ENCODE data around the gene ZNF566. TPM values are rescaled to one million over a fixed set of nuclear protein-coding genes. Genes with fewer than 3 reads are reported as not detected.
A peak's percentile ranks its signal among the peaks of the same experiment; 100 is the strongest.
"Not testable (repeated sequence)": the region's sequence is repeated elsewhere in the genome, so short reads cannot be mapped to it uniquely, and the experiment has no call there.

ZNF566 gene
- total RNA-seq, 1 donor from 2014 or later = 29.5 TPM

DNA sequence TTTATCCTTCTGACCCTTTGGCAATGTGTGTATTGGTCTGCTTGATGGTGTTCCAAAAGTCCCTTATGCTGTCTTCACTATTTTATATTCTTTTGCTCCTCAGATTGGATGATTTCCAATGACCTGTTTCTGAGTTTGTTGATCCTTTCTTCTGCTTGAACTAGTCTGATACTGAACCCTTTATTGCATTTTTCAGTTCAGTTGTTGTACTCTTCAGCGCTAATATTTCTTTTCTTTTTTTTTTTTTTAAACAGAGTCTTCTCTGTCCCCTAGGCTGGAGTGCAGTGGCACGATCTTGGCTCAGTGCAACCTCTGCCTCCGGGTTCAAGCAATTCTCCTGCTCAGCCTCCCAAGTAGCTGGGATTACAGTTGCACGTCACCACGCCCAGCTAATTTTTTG lies 12.6 kb upstream of the ZNF566 start:
- H3K27me3 ChIP-seq = no peaks in the 10 kb centered on the region
- H2AFZ ChIP-seq (replicated peaks) = no peak overlapping the region
- Mint-ChIP-seq H3K36me3 (peaks cover 2% of the 10 kb centered on the region), H3K4me1 (no peaks in the 10 kb centered on the region), H3K9me3 (peaks cover 53% of the 10 kb centered on the region), H3K27ac (no peak overlapping the region), H3K4me3 (no peak overlapping the region), H3K27me3 (ENCODE audit: insufficient read depth, low read depth) (peaks cover 5% of the 10 kb centered on the region)
- H3K9me3 ChIP-seq (ENCODE audit: low read depth) = no peaks in the 10 kb centered on the region
- no peaks in the 10 kb centered on the region for H3F3A ChIP-seq (ENCODE audit: low read depth)
- H3K4me3 ChIP-seq = no peak overlapping the region
- H3K79me2 ChIP-seq (ENCODE audit: low read depth) = no peaks in the 10 kb centered on the region
- no peak for DNase-seq (ENCODE audit: low spot score)
- H3K4me1 ChIP-seq = no peaks in the 10 kb centered on the region
- H3K9ac ChIP-seq = no peak overlapping the region
- no peaks in the 10 kb centered on the region for H3K36me3 ChIP-seq
- no peaks in the 10 kb centered on the region for H4K20me1 ChIP-seq (ENCODE audit: low read depth)
- no peak overlapping the region for H3K27ac ChIP-seq
- TF ChIP-seq, protein P1, sequence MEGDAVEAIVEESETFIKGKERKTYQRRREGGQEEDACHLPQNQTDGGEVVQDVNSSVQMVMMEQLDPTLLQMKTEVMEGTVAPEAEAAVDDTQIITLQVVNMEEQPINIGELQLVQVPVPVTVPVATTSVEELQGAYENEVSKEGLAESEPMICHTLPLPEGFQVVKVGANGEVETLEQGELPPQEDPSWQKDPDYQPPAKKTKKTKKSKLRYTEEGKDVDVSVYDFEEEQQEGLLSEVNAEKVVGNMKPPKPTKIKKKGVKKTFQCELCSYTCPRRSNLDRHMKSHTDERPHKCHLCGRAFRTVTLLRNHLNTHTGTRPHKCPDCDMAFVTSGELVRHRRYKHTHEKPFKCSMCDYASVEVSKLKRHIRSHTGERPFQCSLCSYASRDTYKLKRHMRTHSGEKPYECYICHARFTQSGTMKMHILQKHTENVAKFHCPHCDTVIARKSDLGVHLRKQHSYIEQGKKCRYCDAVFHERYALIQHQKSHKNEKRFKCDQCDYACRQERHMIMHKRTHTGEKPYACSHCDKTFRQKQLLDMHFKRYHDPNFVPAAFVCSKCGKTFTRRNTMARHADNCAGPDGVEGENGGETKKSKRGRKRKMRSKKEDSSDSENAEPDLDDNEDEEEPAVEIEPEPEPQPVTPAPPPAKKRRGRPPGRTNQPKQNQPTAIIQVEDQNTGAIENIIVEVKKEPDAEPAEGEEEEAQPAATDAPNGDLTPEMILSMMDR (IDR thresholded peaks at IDR 0.05) = no peak
- TF ChIP-seq EZH2phosphoT487 (IDR thresholded peaks at IDR 0.05) (no peak), EZH2 (IDR thresholded peaks at IDR 0.05) (no peak)
- no peak overlapping the region for H3K4me2 ChIP-seq

DNA sequence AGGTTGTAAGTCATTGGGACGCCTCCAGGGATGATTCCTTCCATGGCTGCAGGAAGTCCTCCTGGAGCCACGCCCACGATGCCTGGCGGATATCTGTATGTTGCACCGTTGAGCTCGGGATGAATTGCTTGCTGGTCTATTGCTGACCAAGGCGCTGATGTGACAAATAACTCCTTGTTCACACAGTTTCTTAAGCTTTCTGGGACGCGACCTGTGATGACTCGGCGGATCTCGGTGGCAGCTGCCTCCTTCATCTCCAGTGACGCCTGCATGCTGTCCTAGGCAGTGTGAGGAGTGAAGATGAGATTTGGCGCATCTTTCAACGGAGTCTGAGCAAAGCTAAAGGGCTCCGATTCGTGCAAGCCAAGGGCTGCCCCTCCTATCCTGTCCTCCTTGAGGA lies 7.6 kb upstream of the ZNF566 start:
- Mint-ChIP-seq H3K4me3 (no peak overlapping the region), H3K9me3 (peaks cover 49% of the 10 kb centered on the region), H3K4me1 (no peaks in the 10 kb centered on the region), H3K27ac (no peak overlapping the region), H3K27me3 (ENCODE audit: insufficient read depth, low read depth) (peaks cover 8% of the 10 kb centered on the region), H3K36me3 (peaks cover 5% of the 10 kb centered on the region)
- TF ChIP-seq EZH2phosphoT487 (IDR thresholded peaks at IDR 0.05) = no peak
- TF ChIP-seq EZH2 (IDR thresholded peaks at IDR 0.05) = no peak
- TF ChIP-seq, protein P1 (IDR thresholded peaks at IDR 0.05) = no peak
- Histone ChIP-seq H3K36me3 (no peaks in the 10 kb centered on the region), H3K9ac (no peak overlapping the region), H3K4me2 (no peak overlapping the region), H3K79me2 (ENCODE audit: low read depth) (no peaks in the 10 kb centered on the region), H3K27ac (no peak overlapping the region), H3K27me3 (no peaks in the 10 kb centered on the region), H4K20me1 (ENCODE audit: low read depth) (no peaks in the 10 kb centered on the region), H3K4me3 (no peak overlapping the region), H3K4me1 (no peaks in the 10 kb centered on the region), H3F3A (ENCODE audit: low read depth) (no peaks in the 10 kb centered on the region), H2AFZ (replicated peaks) (no peak overlapping the region), H3K9me3 (ENCODE audit: low read depth) (no peaks in the 10 kb centered on the region)
- no peak for DNase-seq (ENCODE audit: low spot score)

DNA sequence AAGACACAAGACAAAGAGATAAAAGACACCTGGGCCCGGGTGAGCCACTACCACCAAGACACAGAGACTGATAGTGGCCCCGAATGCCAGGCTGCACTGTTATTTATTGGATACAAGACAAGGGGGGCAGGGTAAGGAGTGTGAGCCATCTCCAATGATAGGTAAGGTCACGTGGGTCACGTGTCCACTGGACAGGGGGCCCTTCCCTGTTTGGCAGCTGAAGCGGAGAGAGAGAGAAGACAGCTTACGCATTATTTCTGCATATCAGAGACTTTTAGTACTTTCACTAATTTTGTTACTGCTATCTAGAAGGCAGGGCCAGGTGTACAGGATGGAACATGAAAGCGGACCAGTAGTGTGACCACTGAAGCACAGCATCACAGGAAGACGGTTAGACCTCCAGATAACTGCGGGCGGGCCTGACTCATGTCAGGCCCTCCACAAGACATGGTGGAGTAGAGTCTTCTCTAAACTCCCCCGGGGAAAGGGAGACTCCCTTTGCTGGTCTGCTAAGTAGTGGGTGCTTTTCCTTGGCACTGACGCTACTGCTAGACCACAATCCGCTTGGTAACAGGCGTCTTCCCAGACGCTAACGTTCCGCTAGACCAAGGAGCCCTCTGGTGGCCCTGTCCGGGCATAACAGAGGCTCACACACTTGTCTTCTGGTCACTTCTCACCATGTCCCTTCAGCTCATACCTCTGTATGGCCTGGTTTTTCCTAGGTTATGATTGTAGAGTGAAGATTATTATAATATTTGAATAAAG lies 3.5 kb upstream of the ZNF566 start:
- H3K4me3 ChIP-seq; H3K9ac ChIP-seq; H3K36me3 ChIP-seq; H4K20me1 ChIP-seq (ENCODE audit: low read depth); H2AFZ ChIP-seq (replicated peaks); H3K27me3 ChIP-seq; H3K9me3 ChIP-seq (ENCODE audit: low read depth); H3K4me1 ChIP-seq; H3F3A ChIP-seq (ENCODE audit: low read depth); H3K4me3 Mint-ChIP-seq; H3K27ac ChIP-seq; H3K4me2 ChIP-seq; H3K27ac Mint-ChIP-seq: not testable (repeated sequence)
- H3K79me2 ChIP-seq (ENCODE audit: low read depth) = peaks cover 13% of the 10 kb centered on the region
- peak; percentile 67 for DNase-seq (ENCODE audit: low spot score)
- H3K27me3 Mint-ChIP-seq (ENCODE audit: insufficient read depth, low read depth) = peaks cover 14% of the 10 kb centered on the region
- peaks cover 56% of the 10 kb centered on the region for H3K9me3 Mint-ChIP-seq
- TF ChIP-seq, protein P1 (IDR thresholded peaks at IDR 0.05) = peak; percentile 63
- peaks cover 14% of the 10 kb centered on the region for H3K36me3 Mint-ChIP-seq
- peaks cover 10% of the 10 kb centered on the region for H3K4me1 Mint-ChIP-seq

DNA sequence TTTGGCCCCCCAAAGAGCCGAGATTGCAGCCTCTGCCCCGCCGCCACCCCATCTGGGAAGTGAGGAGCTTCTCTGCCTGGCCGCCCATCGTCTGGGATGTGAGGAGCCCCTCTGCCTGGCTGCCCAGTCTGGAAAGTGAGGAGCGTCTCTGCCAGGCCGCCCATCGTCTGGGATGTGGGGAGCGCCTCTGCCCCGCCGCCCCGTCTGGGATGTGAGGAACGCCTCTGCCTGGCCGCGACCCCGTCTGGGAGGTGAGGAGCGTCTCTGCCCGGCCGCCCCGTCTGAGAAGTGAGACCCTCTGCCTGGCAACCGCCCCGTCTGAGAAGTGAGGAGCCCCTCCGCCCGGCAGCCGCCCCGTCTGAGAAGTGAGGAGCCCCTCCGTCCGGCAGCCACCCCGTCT lies 1.5 kb upstream of the ZNF566 start:
- not testable (repeated sequence) for H2AFZ ChIP-seq (replicated peaks); H4K20me1 ChIP-seq (ENCODE audit: low read depth); H3K27me3 ChIP-seq; H3K36me3 ChIP-seq; H3K4me2 ChIP-seq; H3K4me3 ChIP-seq; H3K4me3 Mint-ChIP-seq; H3K27me3 Mint-ChIP-seq (ENCODE audit: insufficient read depth, low read depth); H3K9me3 ChIP-seq (ENCODE audit: low read depth); H3K27ac ChIP-seq; H3F3A ChIP-seq (ENCODE audit: low read depth); DNase-seq (ENCODE audit: low spot score); H3K9ac ChIP-seq; H3K4me1 ChIP-seq; H3K27ac Mint-ChIP-seq
- H3K79me2 ChIP-seq (ENCODE audit: low read depth) = peaks cover 32% of the 10 kb centered on the region
- Mint-ChIP-seq H3K9me3 (peaks cover 62% of the 10 kb centered on the region), H3K36me3 (peaks cover 27% of the 10 kb centered on the region), H3K4me1 (peaks cover 10% of the 10 kb centered on the region)

All from neural progenitor cell (in vitro differentiated cells).